SK-N-SH treated with all-trans-retinoic acid at 6 μM for 48 hours (cell line): ENCODE results near the gene LHFPL6.

ENCODE experiments used
- ATAC-seq: fragments of 200-7000 bp; cut with Tn5 transposase; 3 replicates; pipeline ENCODE4 v1.9.1; 2020; ENCODE audit warnings: mild to moderate bottlenecking, moderate library complexity
- ARNTL ChIP-seq: fragments of 450-650 bp; formaldehyde crosslinking; IDR thresholded peaks from 2 replicates; pipeline ENCODE4 v1.5.0; 2020; ENCODE audit warnings: low read depth, mild to moderate bottlenecking, moderate library complexity, borderline replicate concordance
- BACH2 ChIP-seq: fragments of 250-450 bp; sonication (Bioruptor Pico); IDR thresholded peaks from 2 replicates; pipeline ENCODE4 v1.9.0; 2021; ENCODE audit warnings: mild to moderate bottlenecking, borderline replicate concordance
- CREB5 ChIP-seq: fragments of 250-450 bp; sonication (Bioruptor Pico); IDR thresholded peaks from 2 replicates; pipeline ENCODE4 v1.5.1; 2020; ENCODE audit warnings: low read depth, mild to moderate bottlenecking, moderate library complexity
- CSDC2 ChIP-seq: fragments of 250-450 bp; sonication (Bioruptor Pico); IDR thresholded peaks from 2 replicates; pipeline ENCODE4 v1.5.0; 2020; ENCODE audit warnings: mild to moderate bottlenecking, moderate library complexity
- CSRNP3 ChIP-seq: fragments of 250-450 bp; sonication (Bioruptor Pico); IDR thresholded peaks from 2 replicates; pipeline ENCODE4 v1.5.1; 2021; ENCODE audit warnings: mild to moderate bottlenecking, moderate library complexity
- ESRRG ChIP-seq: fragments of 250-450 bp; sonication (Bioruptor Pico); IDR thresholded peaks from 2 replicates; pipeline ENCODE4 v1.6.1; 2021; ENCODE audit warnings: mild to moderate bottlenecking
- GLIS3 ChIP-seq: fragments of 250-450 bp; sonication (Bioruptor Pico); IDR thresholded peaks from 2 replicates; pipeline ENCODE4 v1.5.0; 2020; ENCODE audit warnings: mild to moderate bottlenecking, moderate library complexity
- OSR1 ChIP-seq: fragments of 250-450 bp; sonication (Bioruptor Pico); IDR thresholded peaks from 2 replicates; pipeline ENCODE4 v1.8.0; 2022; ENCODE audit warnings: moderate library complexity, mild to moderate bottlenecking, inconsistent platforms
- PATZ1 ChIP-seq: fragments of 250-450 bp; sonication (Bioruptor Pico); IDR thresholded peaks from 2 replicates; pipeline ENCODE4 v1.8.0; 2020; ENCODE audit warnings: mild to moderate bottlenecking, moderate library complexity, borderline replicate concordance
- POU6F1 ChIP-seq: fragments of 250-450 bp; sonication (Bioruptor Pico); IDR thresholded peaks from 2 replicates; pipeline ENCODE4 v1.8.0; 2021; ENCODE audit warnings: low read depth, mild to moderate bottlenecking, moderate library complexity, borderline replicate concordance
- PPARA ChIP-seq: fragments of 250-450 bp; sonication (Bioruptor Pico); IDR thresholded peaks from 2 replicates; pipeline ENCODE4 v1.5.0; 2020; ENCODE audit warnings: mild to moderate bottlenecking, borderline replicate concordance
- RARB ChIP-seq: fragments of 250-450 bp; sonication (Bioruptor Pico); IDR thresholded peaks from 2 replicates; pipeline ENCODE4 v1.8.0; 2021; ENCODE audit warnings: mild to moderate bottlenecking, moderate library complexity
- TCF4 ChIP-seq: fragments of 250-450 bp; sonication (Bioruptor Pico); IDR thresholded peaks from 2 replicates; pipeline ENCODE4 v1.8.0; 2021; ENCODE audit warnings: mild to moderate bottlenecking, moderate library complexity, borderline replicate concordance
- TOX ChIP-seq: fragments of 250-450 bp; sonication (Bioruptor Pico); IDR thresholded peaks from 2 replicates; pipeline ENCODE4 v1.8.0; 2021; ENCODE audit warnings: mild to moderate bottlenecking, moderate library complexity, borderline replicate concordance
- TSHZ2 ChIP-seq: fragments of 250-450 bp; sonication (Bioruptor Pico); IDR thresholded peaks from 2 replicates; pipeline ENCODE4 v1.5.0; 2020; ENCODE audit warnings: mild to moderate bottlenecking, moderate library complexity
- ZC3H10 ChIP-seq: fragments of 250-450 bp; sonication (Bioruptor Pico); IDR thresholded peaks from 2 replicates; pipeline ENCODE4 v1.5.1; 2021; ENCODE audit warnings: mild to moderate bottlenecking, moderate library complexity
- ZFP3 ChIP-seq: fragments of 250-450 bp; sonication (Bioruptor Pico); IDR thresholded peaks from 2 replicates; pipeline ENCODE4 v1.5.0; 2020; ENCODE audit warnings: mild to moderate bottlenecking, moderate library complexity
- ZFP30 ChIP-seq: fragments of 450-650 bp; formaldehyde crosslinking; IDR thresholded peaks from 2 replicates; pipeline ENCODE4 v1.5.0; 2022; ENCODE audit warnings: mild to moderate bottlenecking, moderate library complexity
- ZNF565 ChIP-seq: fragments of 450-650 bp; formaldehyde crosslinking; conservative IDR thresholded peaks from 2 replicates; pipeline ENCODE4 v1.5.0; 2020; ENCODE audit warnings: low read depth, mild to moderate bottlenecking, moderate library complexity
- ZNF70 ChIP-seq: fragments of 450-650 bp; formaldehyde crosslinking; IDR thresholded peaks from 2 replicates; pipeline ENCODE4 v1.5.0; 2020; ENCODE audit warnings: mild to moderate bottlenecking, moderate library complexity
- ZNF8 ChIP-seq: fragments of 450-650 bp; formaldehyde crosslinking; IDR thresholded peaks from 2 replicates; pipeline ENCODE4 v1.5.0; 2020; ENCODE audit warnings: mild to moderate bottlenecking, moderate library complexity

LHFPL6 gene

GRCh38 chr13:39406688-39407087, 196.3 kb downstream of the LHFPL6 start:
- no peak for ATAC-seq
- TF ChIP-seq ESRRG = no peak
- no peak for TF ChIP-seq ZNF70 (CRISPR knock-in tag)
- TF ChIP-seq BACH2 (CRISPR knock-in tag) = no peak
- TF ChIP-seq ZNF8 = no peak

- no peak for ATAC-seq
- no peak for TF ChIP-seq PATZ1 (CRISPR knock-in tag)
- TF ChIP-seq ZNF8 = no peak
- TF ChIP-seq GLIS3 (CRISPR knock-in tag) = no peak
- no peak for TF ChIP-seq RARB
- TF ChIP-seq TCF4 (CRISPR knock-in tag) = no peak
- no peak for TF ChIP-seq TOX
- TF ChIP-seq ARNTL (CRISPR knock-in tag) = no peak
- no peak for TF ChIP-seq CREB5 (CRISPR knock-in tag)
- no peak for TF ChIP-seq CSDC2 (CRISPR knock-in tag)
- no peak for TF ChIP-seq ZC3H10 (CRISPR knock-in tag)
- no peak for TF ChIP-seq CSRNP3 (CRISPR knock-in tag)
- no peak for TF ChIP-seq ZNF565
- TF ChIP-seq PPARA (CRISPR knock-in tag) = no peak
- TF ChIP-seq, all 23 proteins: peak for 0
These were observed 197.3 kb downstream of the LHFPL6 start for GRCh38 chr13:39405596-39406205.

GRCh38 chr13:39405107-39405506, 197.9 kb downstream of the LHFPL6 start:
- no peak for TF ChIP-seq ARNTL (CRISPR knock-in tag)
- TF ChIP-seq CSRNP3 (CRISPR knock-in tag) = no peak
- TF ChIP-seq ZFP3 = no peak
- TF ChIP-seq OSR1 (CRISPR knock-in tag) = no peak
- TF ChIP-seq ESRRG = no peak
- no peak for TF ChIP-seq POU6F1 (CRISPR knock-in tag)
- no peak for TF ChIP-seq ZNF565
- TF ChIP-seq CSDC2 (CRISPR knock-in tag) = no peak
- TF ChIP-seq ZC3H10 (CRISPR knock-in tag) = no peak
- no peak for TF ChIP-seq ZNF70 (CRISPR knock-in tag)
- no peak for ATAC-seq

- ATAC-seq = no peak
- TF ChIP-seq ZC3H10 (CRISPR knock-in tag) = no peak
- no peak for TF ChIP-seq TSHZ2 (CRISPR knock-in tag)
- no peak for TF ChIP-seq CREB5 (CRISPR knock-in tag)
- no peak for TF ChIP-seq ZNF8
- no peak for TF ChIP-seq GLIS3 (CRISPR knock-in tag)
- no peak for TF ChIP-seq PPARA (CRISPR knock-in tag)
- TF ChIP-seq POU6F1 (CRISPR knock-in tag) = no peak
- no peak for TF ChIP-seq ZFP30 (CRISPR knock-in tag)
- no peak for TF ChIP-seq RARB
These were observed 199.9 kb downstream of the LHFPL6 start for GRCh38 chr13:39403106-39403505.
